HG02759 (cell line): Measurements from ENCODE around the gene DSCAML1.
A peak's percentile ranks its signal among the peaks of the same experiment; 100 is the strongest.

ENCODE experiments used
- ATAC-seq: cut with Tn5 transposase; IDR thresholded peaks from one replicate; pipeline ENCODE4 v1.9.1; 2021; ENCODE audit warnings: mild to moderate bottlenecking, moderate library complexity; ENCODE audit not compliant: unreplicated experiment

Gene DSCAML1

GRCh38 chr11:117831661-117832415, 34.8 kb upstream of the DSCAML1 start:
- no peak for ATAC-seq

- ATAC-seq, result no peak
Measured at GRCh38 chr11:117830674-117831351, 33.8 kb upstream of the DSCAML1 start.

- no peak for ATAC-seq
Measured at GRCh38 chr11:117830072-117830471, 33.1 kb upstream of the DSCAML1 start.

- ATAC-seq, result no peak
Measured at GRCh38 chr11:117829369-117829725, 32.3 kb upstream of the DSCAML1 start.

- peak; percentile 78 for ATAC-seq
Measured at GRCh38 chr11:117828611-117829368, 31.8 kb upstream of the DSCAML1 start.

- no peak for ATAC-seq
Measured at GRCh38 chr11:117827521-117828511, 30.8 kb upstream of the DSCAML1 start.

GRCh38 chr11:117826832-117827231, 29.8 kb upstream of the DSCAML1 start:
- no peak for ATAC-seq

GRCh38 chr11:117826190-117826570, 29.2 kb upstream of the DSCAML1 start:
- no peak for ATAC-seq

GRCh38 chr11:117825538-117826189, 28.6 kb upstream of the DSCAML1 start:
- no peak for ATAC-seq

GRCh38 chr11:117824571-117825537, 27.8 kb upstream of the DSCAML1 start, which contains the start of gene FXYD2:
Gene FXYD2, minus strand, starts transcription at chr11:117824744. Its CDS starts 66 bp downstream, at chr11:117824678.
- ATAC-seq, result no peak

- no peak for ATAC-seq
Measured at GRCh38 chr11:117823946-117824420, 27.0 kb upstream of the DSCAML1 start.

- no peak for ATAC-seq
Measured at GRCh38 chr11:117823294-117823945, 26.4 kb upstream of the DSCAML1 start.

GRCh38 chr11:117822074-117823033, 25.3 kb upstream of the DSCAML1 start:
- ATAC-seq, result no peak

GRCh38 chr11:117821431-117821830, 24.4 kb upstream of the DSCAML1 start:
- ATAC-seq, result no peak

GRCh38 chr11:117820516-117820915, 23.5 kb upstream of the DSCAML1 start:
- ATAC-seq, result no peak

GRCh38 chr11:117820071-117820470, 23.1 kb upstream of the DSCAML1 start:
- no peak for ATAC-seq
